ENCODE measurements around the gene TUT7.
"Not testable (repeated sequence)": the region's sequence is repeated elsewhere in the genome, so short reads cannot be mapped to it uniquely, and the experiment has no call there.

TUT7 gene

DNA sequence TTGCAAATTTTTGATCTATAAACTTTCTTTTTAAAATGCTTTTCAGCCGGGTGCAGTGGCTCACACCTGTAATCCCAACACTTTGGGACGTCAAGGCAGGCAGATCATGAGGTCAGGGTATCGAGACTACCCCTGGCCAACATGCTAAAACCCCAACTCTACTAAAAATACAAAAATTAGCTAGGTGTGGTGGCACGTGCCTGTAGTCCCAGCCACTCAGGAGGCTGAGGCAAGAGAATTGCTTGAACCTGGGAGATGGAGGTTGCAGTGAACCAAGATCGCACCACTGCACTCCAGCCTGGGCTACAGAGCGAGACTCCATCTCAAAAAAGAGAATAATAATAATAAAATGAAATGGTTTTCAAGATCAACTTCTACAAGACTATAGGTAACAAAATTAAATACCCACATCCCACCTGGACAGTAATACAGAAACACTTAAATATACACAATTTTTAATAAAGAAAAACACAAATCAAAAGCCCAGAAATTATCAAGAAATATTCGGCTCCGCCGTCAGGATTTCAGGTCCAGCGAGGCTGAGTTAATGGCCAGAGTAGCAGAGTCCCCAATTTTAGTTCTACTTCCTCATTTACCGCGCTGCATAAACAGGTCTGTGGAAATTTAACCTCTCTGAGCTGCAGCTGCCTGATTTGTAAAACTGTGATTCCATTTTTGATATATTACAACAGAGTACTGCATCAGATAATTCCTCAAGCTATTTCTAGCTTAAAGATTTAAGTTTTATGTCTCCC lies 4.0 kb downstream of the TUT7 start:
- DNase-seq (ENCODE audit: low spot score): no peak

GRCh38 chr9:86349271-86349670 lies 4.9 kb downstream of the TUT7 start:
- DNase-seq (ENCODE audit: low spot score): no peak

DNA sequence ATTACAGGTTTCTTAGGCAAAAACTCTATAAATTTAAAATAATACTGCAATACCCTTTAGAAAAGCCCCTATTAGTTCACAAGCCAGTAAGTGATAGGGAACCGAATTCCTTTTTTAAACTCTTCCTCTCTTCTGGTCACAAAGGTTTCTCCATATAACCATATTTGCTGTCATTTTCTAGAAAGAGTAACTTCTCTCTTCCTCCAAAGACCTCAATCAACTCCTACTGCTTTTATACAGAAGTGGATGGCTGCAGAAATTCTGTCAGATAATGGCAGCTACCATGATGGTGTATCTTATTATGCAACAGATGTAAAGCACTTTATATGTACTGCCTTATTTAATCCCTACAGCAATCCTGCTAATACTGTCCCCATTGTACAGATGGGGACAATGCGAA lies 6.2 kb downstream of the TUT7 start:
- no peak for DNase-seq (ENCODE audit: low spot score)

DNA sequence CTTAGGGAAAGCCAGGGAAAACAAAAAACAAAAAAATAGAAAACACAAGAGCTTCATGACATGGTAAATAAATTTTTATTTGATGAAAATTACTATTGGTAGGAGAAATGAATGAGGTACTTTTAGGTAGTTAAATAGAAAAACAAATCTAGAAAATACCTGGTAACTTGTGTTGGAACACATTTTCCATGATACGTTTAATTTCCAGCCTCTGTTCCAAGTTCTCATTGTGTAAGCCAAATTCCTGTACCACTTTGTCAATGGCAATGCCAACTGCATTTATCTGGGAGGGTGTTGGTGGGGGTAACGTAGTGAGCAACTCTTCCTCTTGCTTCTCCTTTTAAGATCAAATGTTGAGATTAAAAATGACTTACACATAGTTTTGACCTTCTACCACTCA lies 9.4 kb downstream of the TUT7 start:
- DNase-seq (ENCODE audit: low spot score): no peak

DNA sequence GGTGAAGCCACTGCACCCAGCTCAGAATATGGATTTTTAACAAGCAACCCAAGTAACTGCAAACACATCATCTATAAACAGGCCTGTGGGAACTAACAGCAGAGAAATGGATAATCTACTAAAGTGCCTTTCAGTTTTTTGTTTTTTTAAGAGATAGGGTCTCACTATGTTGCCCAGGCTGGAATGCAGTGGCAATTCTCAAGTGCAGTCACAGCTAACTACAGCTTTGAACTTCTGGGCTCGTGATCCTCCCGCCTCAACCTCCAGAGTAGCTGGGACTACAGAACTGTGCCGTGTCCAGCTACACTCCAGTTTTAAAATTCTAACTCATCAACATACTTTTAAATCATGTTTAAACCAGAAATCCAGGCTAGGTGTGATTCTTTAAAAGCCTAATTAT lies 11.9 kb downstream of the TUT7 start:
- DNase-seq (ENCODE audit: low spot score): no peak

- DNase-seq (ENCODE audit: low spot score): no peak
Observed at GRCh38 chr9:86341007-86341491, 13.2 kb downstream of the TUT7 start.

- no peak for DNase-seq (ENCODE audit: low spot score)
Observed at GRCh38 chr9:86340356-86341006, 13.7 kb downstream of the TUT7 start.

- no peak for DNase-seq (ENCODE audit: low spot score)
Observed at GRCh38 chr9:86337469-86338108, 16.6 kb downstream of the TUT7 start.

- DNase-seq (ENCODE audit: low spot score): no peak
Observed at GRCh38 chr9:86336058-86336457, 18.2 kb downstream of the TUT7 start.

DNA sequence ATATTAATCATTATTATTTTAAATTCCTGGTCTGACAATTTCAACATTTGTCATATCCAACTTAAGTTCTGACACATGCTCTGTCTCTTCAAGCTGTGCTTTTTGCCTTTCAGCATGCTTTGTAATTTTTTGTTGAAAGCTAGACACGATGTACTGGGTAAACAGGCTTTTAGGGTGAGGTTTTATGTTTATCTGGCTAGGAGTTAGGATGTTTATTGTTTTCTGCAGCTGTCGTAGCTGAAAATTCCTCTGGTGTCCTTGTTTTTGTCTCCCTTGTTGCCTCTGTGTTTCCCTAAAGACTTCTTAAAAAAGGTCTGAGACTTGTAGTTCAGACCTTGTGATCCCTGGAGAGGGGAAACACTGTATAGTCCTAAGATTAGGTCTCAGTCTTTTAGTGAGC lies 20.6 kb downstream of the TUT7 start:
- no peak for DNase-seq (ENCODE audit: low spot score)

- no peak for DNase-seq (ENCODE audit: low spot score)
Observed at GRCh38 chr9:86330186-86330585, 24.0 kb downstream of the TUT7 start.

- no peak for DNase-seq (ENCODE audit: low spot score)
Observed at GRCh38 chr9:86329649-86330048, 24.6 kb downstream of the TUT7 start.

- no peak for DNase-seq (ENCODE audit: low spot score)
Observed at GRCh38 chr9:86328156-86328555, 26.1 kb downstream of the TUT7 start.

GRCh38 chr9:86326536-86326935 lies 27.7 kb downstream of the TUT7 start:
- no peak for DNase-seq (ENCODE audit: low spot score)

DNA sequence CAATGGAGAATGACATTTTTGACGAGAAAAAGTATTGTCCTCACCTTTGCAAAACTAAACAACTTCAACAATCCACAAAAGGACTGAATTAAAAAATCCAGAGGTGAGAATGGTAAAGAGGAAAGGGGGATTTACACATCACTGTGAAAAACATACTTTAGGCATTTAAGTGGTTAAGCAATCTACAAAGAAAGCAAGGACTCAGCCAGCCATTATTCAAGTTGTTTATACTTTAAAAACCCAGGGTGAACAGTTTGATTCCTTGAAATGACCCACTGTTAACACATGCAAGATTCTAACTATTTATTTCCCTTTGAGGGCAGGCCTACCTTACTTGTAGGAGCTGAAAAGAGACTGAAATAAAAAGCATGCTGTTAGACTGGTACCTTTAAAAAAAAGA lies 29.3 kb downstream of the TUT7 start:
- no peak for DNase-seq (ENCODE audit: low spot score)

GRCh38 chr9:86324308-86324707 lies 29.9 kb downstream of the TUT7 start:
- DNase-seq (ENCODE audit: low spot score): no peak

DNA sequence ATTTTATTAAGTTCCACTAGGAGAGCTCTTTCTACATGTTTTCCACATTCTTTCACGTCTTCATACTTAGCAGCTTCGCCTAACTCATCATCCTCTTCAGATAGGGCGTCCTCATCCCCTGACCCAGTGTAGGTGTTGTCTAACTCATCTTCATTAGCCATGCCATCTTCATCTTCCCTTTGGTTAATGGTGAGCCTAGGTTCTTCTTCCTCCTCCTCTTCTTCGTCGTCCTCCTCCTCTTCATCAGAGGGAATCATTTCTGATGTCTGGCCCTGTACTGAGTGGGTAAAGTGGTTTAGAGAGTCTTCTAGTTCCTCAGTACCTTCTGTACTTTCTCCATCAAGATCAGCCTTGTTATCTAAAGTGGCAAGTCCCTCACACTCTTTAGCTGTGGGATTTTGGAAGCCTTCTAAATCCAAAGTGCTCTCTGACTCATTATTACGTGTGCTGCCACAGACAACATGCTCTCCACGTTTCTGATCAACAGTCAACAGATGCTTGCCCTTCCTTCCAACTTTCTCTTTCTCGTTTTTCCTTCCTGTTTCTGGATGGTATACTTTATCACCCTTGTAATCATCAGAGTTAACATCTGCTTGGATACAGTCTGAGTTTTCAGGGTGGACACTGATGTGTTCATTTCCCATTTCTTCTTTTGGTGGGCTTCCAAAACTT lies 31.1 kb downstream of the TUT7 start:
- DNase-seq (ENCODE audit: low spot score): no peak

DNA sequence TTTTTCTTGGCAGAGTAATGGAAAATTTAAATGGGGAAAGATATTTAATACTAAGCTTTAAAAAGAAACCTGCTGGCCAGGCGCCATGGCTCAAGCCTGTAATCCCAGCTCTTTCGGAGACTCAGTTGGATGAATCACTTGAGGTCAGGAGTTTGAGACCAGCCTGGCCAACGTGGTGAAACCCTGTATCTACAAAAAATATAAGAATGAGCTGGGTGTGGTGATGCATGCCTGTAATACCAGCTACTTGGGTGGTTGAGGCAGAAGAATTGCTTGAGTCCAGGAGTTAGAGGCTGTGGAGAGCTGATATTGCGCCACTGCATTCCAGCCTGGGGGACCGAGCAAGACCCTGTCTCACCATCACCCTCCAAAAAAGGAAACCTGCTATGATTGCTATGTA lies 32.8 kb downstream of the TUT7 start:
- DNase-seq (ENCODE audit: low spot score): no peak

DNA sequence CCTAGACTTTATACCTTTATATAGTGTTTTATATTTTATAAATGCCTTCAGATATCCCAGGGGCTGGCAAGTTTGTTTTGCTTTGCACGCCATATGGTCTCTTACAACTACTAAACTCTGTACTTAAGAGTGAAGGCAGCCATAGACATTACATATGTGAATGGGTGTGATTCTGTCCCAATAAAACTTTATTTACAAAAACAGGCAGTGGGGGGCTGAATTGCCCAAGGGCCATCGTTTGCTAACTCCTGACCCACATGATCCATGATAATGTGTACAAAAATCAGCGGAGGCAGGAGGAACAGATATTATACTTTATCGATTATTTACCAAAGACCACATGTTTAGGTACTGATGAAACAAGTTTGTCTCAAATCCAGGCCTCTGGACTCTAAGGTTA lies 36.0 kb downstream of the TUT7 start:
- DNase-seq (ENCODE audit: low spot score): no peak

DNA sequence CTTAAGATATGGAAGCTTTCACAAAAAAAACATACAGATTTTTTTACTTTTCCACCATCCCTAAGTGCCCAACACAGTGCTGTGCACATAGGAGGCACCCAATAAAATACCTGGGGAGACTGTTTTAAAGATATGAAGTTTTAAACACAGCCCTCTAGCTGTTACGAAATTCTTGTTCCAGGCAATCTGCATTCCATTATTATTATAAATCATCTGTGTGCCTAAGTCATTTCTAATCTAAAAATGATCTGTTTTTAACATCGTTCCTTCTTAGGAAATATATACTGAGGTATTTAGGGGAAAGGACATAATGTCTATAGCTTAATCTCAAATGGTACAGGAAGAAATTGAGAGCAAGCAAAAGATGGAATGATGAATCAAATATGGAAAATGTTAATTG lies 39.1 kb downstream of the TUT7 start:
- DNase-seq (ENCODE audit: low spot score): no peak

- not testable (repeated sequence) for DNase-seq (ENCODE audit: low spot score)
Observed at GRCh38 chr9:86312959-86313358, 41.3 kb downstream of the TUT7 start.

- no peak for DNase-seq (ENCODE audit: low spot score)
Observed at GRCh38 chr9:86308687-86309086, 45.5 kb downstream of the TUT7 start.

DNA sequence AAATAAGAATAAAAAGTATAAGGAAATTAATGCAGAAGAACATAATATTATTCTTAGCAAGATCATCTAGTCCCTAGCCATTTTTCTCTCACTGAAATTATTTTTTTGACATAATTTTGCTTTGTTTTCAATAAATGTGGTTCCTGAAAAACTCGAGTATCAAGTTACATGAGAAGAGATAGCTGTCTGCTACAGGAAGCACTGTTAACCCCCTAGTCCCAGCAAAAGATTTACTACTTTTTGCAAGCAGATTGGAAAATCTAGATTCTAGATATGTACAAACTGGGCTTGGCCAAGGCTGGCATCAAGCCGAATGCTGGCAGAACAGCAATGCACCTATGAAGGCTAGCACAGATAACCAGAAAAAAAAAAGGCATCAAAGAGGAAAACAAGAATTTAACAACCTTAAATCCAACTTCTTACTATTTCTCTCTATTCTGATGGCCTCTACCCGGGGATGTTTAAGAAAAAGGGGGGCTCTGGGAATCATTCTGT lies 49.9 kb downstream of the TUT7 start:
- DNase-seq (ENCODE audit: low spot score): no peak

All from CD4-positive, alpha-beta T cell treated with Interleukin-6 at 100 ng/mL for 8 hours (primary cell).